ENCODE data around the gene LEFTY1. TPM values are rescaled to one million over a fixed set of nuclear protein-coding genes. Genes with fewer than 3 reads are reported as not detected.
"Not testable (repeated sequence)": the region's sequence is repeated elsewhere in the genome, so short reads cannot be mapped to it uniquely, and the experiment has no call there.

LEFTY1 gene
- polyA plus RNA-seq (2013, experiment 1 of 2; ENCODE audit: insufficient read length) = not detected
- polyA plus RNA-seq (2013, experiment 2 of 2; ENCODE audit: insufficient read length) = not detected

GRCh38 chr1:225888898-225889601 is at the start of gene LEFTY1:
Gene LEFTY1, minus strand, starts transcription at chr1:225889146. Its CDS starts 80 bp downstream, at chr1:225889066.
- DNase-seq = no peak

- peak; percentile 31 for DNase-seq
Observed at GRCh38 chr1:225937048-225937968, 48.4 kb upstream of the LEFTY1 start.

- peak; percentile 28 for DNase-seq
Observed at GRCh38 chr1:225936523-225936922, 47.6 kb upstream of the LEFTY1 start.

- peak; percentile 88 for DNase-seq
Observed at GRCh38 chr1:225936086-225936485, 47.1 kb upstream of the LEFTY1 start.

- DNase-seq = peak; percentile 27
Observed at GRCh38 chr1:225934711-225935110, 45.8 kb upstream of the LEFTY1 start.

- peak; percentile 88 for DNase-seq
Observed at GRCh38 chr1:225933072-225933471, 44.1 kb upstream of the LEFTY1 start.

- DNase-seq = no peak
Observed at GRCh38 chr1:225931270-225932136, 42.6 kb upstream of the LEFTY1 start.

- no peak for DNase-seq
Observed at GRCh38 chr1:225930566-225930965, 41.6 kb upstream of the LEFTY1 start.

- DNase-seq = not testable (repeated sequence)
Observed at GRCh38 chr1:225929462-225929861, 40.5 kb upstream of the LEFTY1 start.

GRCh38 chr1:225928186-225929175 is 39.5 kb upstream of the LEFTY1 start:
- no peak for DNase-seq

- peak; percentile 79 for DNase-seq
Observed at GRCh38 chr1:225926551-225927113, 37.7 kb upstream of the LEFTY1 start.

GRCh38 chr1:225923692-225924555 is 35.0 kb upstream of the LEFTY1 start, which contains the start of gene PYCR2:
Gene PYCR2, minus strand, starts transcription at chr1:225924250. Its CDS starts 140 bp downstream, at chr1:225924110.
- peak; percentile 96 for DNase-seq

- no peak for DNase-seq
Observed at GRCh38 chr1:225923381-225923691, 34.4 kb upstream of the LEFTY1 start.

GRCh38 chr1:225921734-225922709 is 33.1 kb upstream of the LEFTY1 start:
- DNase-seq = no peak

GRCh38 chr1:225919906-225920305 is 31.0 kb upstream of the LEFTY1 start:
- DNase-seq = peak; percentile 75

- no peak for DNase-seq
Observed at GRCh38 chr1:225918280-225918679, 29.3 kb upstream of the LEFTY1 start.

GRCh38 chr1:225917536-225917935 is 28.6 kb upstream of the LEFTY1 start:
- no peak for DNase-seq

- no peak for DNase-seq
Observed at GRCh38 chr1:225917101-225917500, 28.2 kb upstream of the LEFTY1 start.
